Effector memory CD4-positive, alpha-beta T cell (primary cell): Measurements from ENCODE around the gene ARMC9.
"Not testable (repeated sequence)": the region's sequence is repeated elsewhere in the genome, so short reads cannot be mapped to it uniquely, and the experiment has no call there.

Experiments used
- DNase-seq, 3 donors: peaks; one replicate each; pipeline ENCODE4 v3.0.0-alpha.2; 2020
- H3K27ac ChIP-seq: 2 replicates; pipeline ENCODE4 v1.7.0; 2013; ENCODE audit warnings: mild to moderate bottlenecking, low read length, moderate library complexity; ENCODE audit not compliant: insufficient read depth, poor library complexity, severe bottlenecking
- H3K27me3 ChIP-seq: replicated peaks from 2 replicates; pipeline ENCODE4 v1.7.0; 2013; ENCODE audit warnings: mild to moderate bottlenecking, low read length; ENCODE audit not compliant: insufficient read depth, control insufficient read depth, poor library complexity, severe bottlenecking
- H3K36me3 ChIP-seq: 2 replicates; pipeline ENCODE4 v1.7.0; 2013; ENCODE audit warnings: mild to moderate bottlenecking, low read length, moderate library complexity; ENCODE audit not compliant: control insufficient read depth, insufficient read depth
- H3K4me1 ChIP-seq: 2 replicates; pipeline ENCODE4 v1.7.0; 2013; ENCODE audit warnings: low read length, mild to moderate bottlenecking; ENCODE audit not compliant: control insufficient read depth, insufficient read depth, poor library complexity, severe bottlenecking
- H3K4me3 ChIP-seq: 2 replicates; pipeline ENCODE4 v1.7.0; 2013; ENCODE audit warnings: low read length, low read depth, mild to moderate bottlenecking; ENCODE audit not compliant: insufficient read depth, poor library complexity, severe bottlenecking
- H3K9me3 ChIP-seq: 2 replicates; pipeline ENCODE4 v1.7.0; 2013; ENCODE audit warnings: mild to moderate bottlenecking, low read length, moderate library complexity; ENCODE audit not compliant: control insufficient read depth

The ARMC9 gene

DNA sequence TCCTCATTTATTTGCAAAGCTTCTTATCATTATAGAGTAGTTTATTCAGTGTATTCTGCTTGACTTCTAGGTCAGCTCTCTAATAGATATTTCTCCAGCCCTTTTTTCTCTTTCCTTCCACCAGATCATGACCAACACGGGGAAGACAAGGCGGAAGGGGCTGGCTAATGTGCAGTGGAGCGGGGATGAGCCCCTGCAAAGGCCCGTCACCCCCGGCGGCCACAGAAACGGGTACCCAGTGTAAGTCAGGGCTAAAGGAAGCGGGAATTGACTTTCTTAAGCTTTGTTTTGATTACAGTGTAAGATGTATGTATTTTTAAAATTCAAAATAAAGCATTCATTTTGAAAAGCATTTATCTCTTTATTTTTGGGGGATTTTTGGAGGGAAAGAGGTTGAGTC, 146.4 kb downstream of the ARMC9 start:
- Histone ChIP-seq H3K36me3 (no peaks in the 10 kb centered on the region), H3K27ac (no peak overlapping the region), H3K4me1 (no peaks in the 10 kb centered on the region), H3K9me3 (no peaks in the 10 kb centered on the region), H3K27me3 (no peaks in the 10 kb centered on the region), H3K4me3 (no peak overlapping the region)
- DNase-seq = no peak

DNA sequence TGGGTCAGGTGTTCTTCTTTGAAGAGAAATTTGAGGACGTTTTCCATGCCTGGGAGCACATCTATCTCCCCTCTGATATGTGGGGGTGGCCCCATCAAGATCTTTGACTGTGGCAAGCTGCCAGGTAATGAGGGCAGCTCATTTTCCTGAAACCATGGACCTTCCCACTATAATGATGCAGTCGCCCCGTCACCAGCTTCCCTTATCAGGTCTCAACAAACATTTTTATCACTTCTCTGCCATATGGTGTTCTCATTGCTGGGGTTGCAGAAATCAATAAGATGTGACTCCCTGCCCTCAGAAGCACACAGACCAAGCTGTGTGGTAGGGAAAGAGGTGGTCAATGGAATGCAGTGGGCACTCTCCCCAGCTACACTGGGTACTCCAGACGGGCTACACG, 148.7 kb downstream of the ARMC9 start:
- Histone ChIP-seq H3K9me3 (no peaks in the 10 kb centered on the region), H3K4me1 (no peaks in the 10 kb centered on the region)

DNA sequence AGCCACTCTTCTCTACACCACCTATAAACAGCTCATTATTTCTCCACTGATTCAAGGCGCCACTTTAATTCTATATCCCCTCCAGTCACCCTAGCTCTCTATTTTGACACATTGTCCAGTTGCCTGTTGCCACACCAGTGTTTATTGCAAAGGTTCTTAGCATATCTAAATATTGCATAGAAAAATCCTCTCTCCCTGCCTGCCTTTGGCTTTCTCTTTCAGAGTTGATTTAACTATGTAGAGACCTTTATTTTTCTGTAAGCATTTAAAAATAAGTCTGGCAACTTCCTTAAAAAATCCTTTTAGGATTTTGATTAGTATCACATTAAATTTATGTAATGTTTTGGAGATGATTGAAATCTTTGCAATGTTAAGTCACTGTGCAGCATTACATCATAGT, 149.2 kb downstream of the ARMC9 start:
- H3K27me3 ChIP-seq = no peaks in the 10 kb centered on the region
- no peaks in the 10 kb centered on the region for H3K9me3 ChIP-seq
- no peaks in the 10 kb centered on the region for H3K36me3 ChIP-seq
- no peaks in the 10 kb centered on the region for H3K4me1 ChIP-seq
- H3K27ac ChIP-seq = no peak overlapping the region
- no peak overlapping the region for H3K4me3 ChIP-seq
- DNase-seq = no peak

More for the DNA sequence above, 148.7 kb downstream of the ARMC9 start:
- Histone ChIP-seq H3K36me3 (no peaks in the 10 kb centered on the region), H3K27me3 (no peaks in the 10 kb centered on the region), H3K27ac (no peak overlapping the region), H3K4me3 (no peak overlapping the region)
- no peak for DNase-seq

DNA sequence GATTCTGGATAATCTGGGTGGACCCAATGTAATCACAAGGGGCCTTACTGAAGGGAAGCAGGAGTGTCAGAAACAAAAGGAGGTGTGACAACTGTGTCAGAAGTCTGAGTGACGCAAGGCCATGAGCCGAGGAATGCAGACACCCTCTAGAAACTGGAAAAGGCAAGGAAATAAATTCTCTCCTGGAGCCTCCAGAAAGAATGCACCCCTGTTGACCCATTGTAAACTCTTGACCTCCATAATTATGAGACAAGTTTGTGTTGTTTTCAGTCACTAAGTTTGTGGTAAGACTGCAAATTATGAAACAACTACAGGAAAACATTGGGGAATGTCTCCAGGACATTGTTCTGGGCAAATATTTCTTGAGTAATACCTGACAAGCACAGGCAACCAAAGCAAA, 149.7 kb downstream of the ARMC9 start:
- no peaks in the 10 kb centered on the region for H3K9me3 ChIP-seq
- DNase-seq = no peak
- no peaks in the 10 kb centered on the region for H3K27me3 ChIP-seq
- H3K36me3 ChIP-seq = no peaks in the 10 kb centered on the region
- H3K4me3 ChIP-seq = no peak overlapping the region
- no peaks in the 10 kb centered on the region for H3K4me1 ChIP-seq
- no peak overlapping the region for H3K27ac ChIP-seq

DNA sequence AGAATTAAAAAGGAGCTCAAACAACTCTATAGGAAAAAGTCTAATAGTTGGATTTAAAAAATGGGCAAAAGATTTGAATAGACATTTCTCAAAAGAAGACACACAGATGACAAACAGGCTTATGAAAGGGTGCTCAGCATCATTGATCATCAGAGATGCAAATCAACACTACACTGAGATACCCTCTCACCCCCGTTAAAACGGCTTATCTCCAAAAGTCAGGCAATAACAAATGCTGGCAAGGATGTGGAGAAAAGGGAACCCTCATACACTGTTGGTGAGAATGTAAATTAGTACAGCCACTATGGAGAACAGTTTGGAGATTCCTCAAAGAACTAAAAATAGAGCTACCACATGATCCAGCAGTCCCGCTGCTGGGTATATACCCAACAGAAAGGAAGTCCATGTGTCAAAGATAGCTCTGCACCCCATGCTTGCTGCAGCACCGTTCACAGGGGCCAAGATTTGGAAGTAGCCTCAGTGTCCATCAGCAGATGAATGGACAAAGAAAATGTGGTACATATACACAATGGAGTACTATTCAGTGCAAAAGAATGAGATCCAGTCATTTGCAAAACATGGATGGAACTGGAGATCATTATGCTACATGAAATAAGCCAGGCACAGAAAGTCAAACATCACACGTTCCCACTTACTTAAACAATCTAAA, 150.4 kb downstream of the ARMC9 start:
- H3K4me3 ChIP-seq = no peak overlapping the region
- H3K27ac ChIP-seq = no peak overlapping the region
- no peaks in the 10 kb centered on the region for H3K9me3 ChIP-seq
- H3K27me3 ChIP-seq = no peaks in the 10 kb centered on the region
- H3K36me3 ChIP-seq = no peaks in the 10 kb centered on the region
- no peaks in the 10 kb centered on the region for H3K4me1 ChIP-seq
- no peak for DNase-seq

DNA sequence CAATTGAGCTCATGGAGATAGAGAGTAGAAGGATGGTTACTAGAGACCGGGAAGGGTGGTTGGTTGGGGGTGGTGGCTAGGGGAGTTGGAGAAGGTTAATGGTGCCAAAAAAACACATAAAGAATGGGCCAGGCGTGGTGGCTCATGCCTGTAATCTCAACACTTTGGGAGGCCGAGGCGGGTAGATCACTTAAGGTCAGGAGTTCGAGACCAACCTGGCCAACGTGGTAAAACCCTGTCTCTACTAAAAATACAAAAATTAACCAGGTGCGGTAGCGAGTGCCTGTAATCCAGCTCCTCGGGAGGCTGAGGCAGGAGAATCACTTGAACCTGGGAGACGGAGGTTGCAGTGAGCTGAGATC, 150.9 kb downstream of the ARMC9 start:
- H3K4me1 ChIP-seq, H3K4me3 ChIP-seq, H3K36me3 ChIP-seq, H3K27ac ChIP-seq, H3K9me3 ChIP-seq, H3K27me3 ChIP-seq, DNase-seq: not testable (repeated sequence)

DNA sequence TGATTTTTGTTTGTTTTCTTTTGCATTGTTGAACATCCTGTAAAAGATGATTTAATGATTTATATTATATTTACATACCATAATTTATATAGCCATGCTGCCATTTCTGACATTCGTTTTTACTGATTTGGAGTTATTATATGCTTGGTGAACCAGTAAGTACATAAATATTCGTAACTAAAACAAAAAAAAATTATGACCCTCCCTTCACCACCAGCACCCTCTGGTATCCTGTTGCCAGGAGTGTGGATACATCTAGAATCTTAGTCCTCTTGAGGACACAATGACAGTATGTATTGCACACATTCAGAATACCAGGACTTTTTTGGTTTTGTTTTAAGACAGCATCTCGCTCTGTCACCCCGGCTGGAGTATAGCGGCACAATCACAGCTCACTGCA, 153.2 kb downstream of the ARMC9 start:
- Histone ChIP-seq H3K4me1 (no peaks in the 10 kb centered on the region), H3K27ac (no peak overlapping the region), H3K4me3 (no peak overlapping the region), H3K27me3 (no peaks in the 10 kb centered on the region), H3K9me3 (no peaks in the 10 kb centered on the region), H3K36me3 (no peaks in the 10 kb centered on the region)
- DNase-seq = no peak

DNA sequence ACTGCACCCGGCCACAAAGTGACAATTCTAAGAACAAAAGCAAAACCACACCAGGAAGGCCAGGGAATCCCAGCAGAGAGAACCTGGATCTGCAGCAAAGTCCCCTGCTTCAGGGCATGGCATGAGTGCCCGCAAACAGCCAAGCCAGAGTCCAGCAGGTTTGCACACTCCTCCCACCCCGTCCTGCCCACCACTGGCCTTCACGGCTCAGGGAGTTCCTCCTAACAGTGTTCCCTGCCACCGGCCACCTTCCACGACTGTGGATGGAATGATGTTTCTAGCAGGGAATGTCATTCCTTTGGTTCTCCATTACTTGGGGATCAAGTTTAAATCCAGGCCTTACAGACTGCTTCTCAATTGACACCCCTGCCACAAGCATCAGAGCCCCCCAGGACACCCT, 155.0 kb downstream of the ARMC9 start:
- Histone ChIP-seq H3K4me3 (no peak overlapping the region), H3K27ac (no peak overlapping the region), H3K27me3 (no peaks in the 10 kb centered on the region), H3K9me3 (no peaks in the 10 kb centered on the region), H3K36me3 (no peaks in the 10 kb centered on the region), H3K4me1 (no peaks in the 10 kb centered on the region)
- DNase-seq = no peak

DNA sequence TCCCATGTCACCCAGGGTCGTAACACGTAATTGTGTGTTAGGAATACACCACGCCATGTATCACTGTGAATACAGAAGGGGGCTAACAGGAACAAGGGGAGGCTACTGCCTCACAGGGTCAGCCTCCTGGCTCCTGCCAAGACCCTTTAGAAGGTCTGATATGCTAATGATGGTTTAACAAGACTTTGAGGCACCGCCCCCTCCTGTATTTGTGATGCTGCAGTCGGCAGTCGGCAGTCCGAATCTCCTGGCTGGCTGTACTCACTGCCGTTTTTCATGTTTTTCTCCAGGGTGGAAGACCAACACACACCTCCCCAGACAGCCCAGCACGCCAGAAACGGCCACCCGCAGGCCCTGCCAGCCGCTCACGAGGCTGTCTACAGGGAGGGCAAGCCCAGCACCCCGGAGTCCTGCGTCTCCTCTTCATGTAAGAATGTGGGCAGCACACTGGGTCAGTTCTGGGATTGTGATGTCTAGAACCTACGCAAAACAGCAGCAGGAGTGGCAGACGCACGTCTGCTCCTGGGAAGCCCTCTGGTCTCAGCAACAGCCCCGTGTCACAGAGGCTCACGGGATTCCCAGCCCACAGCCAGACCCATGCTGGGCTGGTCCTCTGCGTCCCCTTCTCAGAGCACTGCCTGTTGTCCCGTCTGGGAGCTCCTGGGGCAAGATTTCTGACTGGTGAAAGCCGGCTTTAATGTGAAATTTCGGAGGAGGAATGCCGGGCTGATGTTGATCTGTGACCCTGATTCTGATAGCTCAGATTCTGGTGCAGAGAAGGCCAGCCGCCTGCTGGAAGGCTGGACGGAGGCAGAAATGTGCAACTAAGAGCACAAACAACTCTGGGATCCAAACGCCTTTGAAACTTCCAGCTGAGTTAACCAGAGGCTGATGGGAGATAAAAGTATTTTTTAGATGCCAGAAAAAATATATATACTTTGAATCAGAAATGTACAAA, 157.4 kb downstream of the ARMC9 start:
- DNase-seq = no peak
- H3K4me3 ChIP-seq = no peak overlapping the region
- no peak overlapping the region for H3K27ac ChIP-seq

DNA sequence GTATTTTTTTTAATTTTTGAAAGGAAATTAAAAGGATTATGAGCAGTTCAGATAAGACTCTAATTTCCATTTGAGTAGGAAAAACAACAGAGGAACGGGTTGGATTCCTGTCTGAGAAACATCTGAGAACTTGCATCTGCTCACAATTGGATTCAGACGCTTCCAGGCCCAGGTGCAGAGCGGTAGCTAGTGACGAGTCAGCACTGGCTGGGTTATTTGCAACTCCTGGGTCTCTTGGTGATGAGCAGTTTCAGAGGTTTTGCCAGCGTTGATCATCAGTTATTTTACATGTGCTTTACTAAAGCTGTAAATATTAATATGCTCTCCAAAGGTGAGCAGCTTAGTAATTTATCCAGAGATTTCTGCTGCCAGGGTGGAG, 158.0 kb downstream of the ARMC9 start:
- DNase-seq = no peak
- H3K27me3 ChIP-seq = no peaks in the 10 kb centered on the region
- no peak overlapping the region for H3K27ac ChIP-seq
- no peak overlapping the region for H3K4me3 ChIP-seq
- H3K9me3 ChIP-seq = no peaks in the 10 kb centered on the region
- H3K36me3 ChIP-seq = no peaks in the 10 kb centered on the region
- H3K4me1 ChIP-seq = no peaks in the 10 kb centered on the region

More for the DNA sequence above, 157.4 kb downstream of the ARMC9 start:
- H3K27me3 ChIP-seq = no peaks in the 10 kb centered on the region
- no peaks in the 10 kb centered on the region for H3K9me3 ChIP-seq
- no peaks in the 10 kb centered on the region for H3K4me1 ChIP-seq
- H3K36me3 ChIP-seq = no peaks in the 10 kb centered on the region
